HG03457 (cell line): Measurements from ENCODE around the gene LGALS1.
"Not testable (repeated sequence)": the region's sequence is repeated elsewhere in the genome, so short reads cannot be mapped to it uniquely, and the experiment has no call there.

Source experiments
- ATAC-seq: cut with Tn5 transposase; IDR thresholded peaks from one replicate; pipeline ENCODE4 v1.9.1; 2021; ENCODE audit warnings: moderate number of reproducible peaks; ENCODE audit not compliant: unreplicated experiment

LGALS1 gene

DNA sequence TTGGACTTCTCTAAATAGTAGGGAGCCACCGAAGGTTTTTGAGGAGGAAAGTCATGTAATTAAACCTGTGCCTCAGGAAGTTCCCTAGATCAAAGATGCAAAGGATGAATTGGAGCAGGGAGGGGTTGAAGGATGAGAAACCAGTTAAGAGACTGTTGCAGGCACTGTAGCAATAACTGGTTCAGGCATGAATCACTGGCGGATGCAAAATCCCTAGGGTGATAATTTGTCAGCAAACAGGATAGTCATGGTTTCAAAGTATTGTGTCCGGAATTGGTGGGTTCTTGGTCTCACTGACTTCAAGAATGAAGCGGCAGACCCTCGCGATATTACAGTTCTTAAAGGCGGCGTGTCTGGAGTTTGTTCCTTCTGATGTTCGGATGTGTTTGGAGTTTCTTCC, 41.3 kb downstream of the LGALS1 start:
- no peak for ATAC-seq

DNA sequence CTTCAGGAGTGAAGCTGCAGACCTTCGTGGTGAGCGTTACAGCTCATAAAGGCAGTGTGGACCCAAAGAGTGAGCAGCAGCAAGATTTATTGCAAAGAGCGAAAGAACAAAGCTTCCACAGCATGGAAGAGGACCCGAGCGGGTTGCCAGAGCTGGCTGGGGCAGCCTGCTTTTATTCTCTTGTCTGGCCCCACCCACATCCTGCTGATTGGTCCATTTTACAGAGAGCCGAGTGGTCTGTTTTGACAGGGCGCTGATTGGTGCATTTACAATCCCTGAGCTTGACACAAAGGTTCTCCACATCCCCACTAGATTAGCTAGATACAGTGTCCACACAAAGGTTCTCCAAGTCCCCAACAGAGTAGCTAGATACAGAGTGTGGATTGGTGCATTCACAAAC, 41.8 kb downstream of the LGALS1 start:
- ATAC-seq: not testable (repeated sequence)

DNA sequence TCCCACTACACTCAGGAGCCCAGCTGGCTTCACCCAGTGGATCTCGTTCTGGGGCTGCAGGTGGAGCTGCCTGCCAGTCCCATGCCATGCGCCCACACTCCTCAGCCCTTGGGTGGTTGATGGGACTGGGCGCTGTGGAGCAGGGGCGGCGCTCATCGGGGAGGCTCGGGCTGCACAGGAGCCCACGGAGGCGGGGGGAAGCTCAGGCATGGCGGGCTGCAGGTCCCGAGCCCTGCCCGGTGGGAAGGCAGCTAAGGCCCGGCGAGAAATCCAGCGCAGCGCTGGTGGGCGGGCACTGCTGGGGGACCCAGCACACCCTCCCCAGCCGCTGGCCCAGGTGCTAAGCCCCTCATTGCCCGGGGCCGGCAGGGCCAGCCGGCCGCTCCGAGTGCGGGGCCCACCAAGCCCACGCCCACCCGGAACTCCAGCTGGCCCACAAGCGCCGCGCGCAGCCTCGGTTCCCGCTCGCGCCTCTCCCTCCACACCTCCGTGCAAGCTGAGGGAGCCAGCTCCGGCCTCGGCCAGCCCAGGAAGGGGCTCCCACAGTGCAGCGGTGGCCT, 42.4 kb downstream of the LGALS1 start:
- not testable (repeated sequence) for ATAC-seq

DNA sequence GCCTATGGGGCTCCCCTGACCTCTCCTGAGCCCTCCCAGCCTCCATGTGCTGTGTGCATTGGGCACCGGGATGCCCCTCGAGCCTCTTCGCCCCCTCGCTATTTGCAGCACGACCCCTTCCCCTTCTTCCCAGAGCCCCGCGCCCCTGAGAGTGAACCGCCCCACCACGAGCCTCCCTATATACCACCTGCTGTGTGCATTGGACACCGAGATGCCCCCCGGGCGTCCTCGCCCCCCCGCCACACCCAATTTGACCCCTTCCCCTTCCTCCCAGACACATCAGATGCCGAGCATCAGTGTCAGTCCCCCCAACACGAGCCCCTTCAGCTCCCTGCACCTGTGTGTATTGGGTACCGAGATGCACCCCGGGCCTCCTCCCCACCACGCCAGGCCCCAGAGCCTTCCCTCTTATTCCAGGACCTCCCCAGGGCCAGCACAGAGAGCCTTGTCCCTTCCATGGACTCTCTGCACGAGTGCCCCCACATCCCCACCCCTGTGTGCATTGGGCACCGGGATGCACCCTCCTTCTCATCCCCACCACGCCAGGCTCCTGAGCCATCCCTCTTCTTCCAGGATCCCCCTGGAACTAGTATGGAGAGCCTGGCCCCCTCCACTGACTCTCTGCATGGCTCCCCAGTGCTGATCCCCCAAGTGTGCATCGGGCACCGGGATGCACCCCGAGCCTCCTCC, 50.3 kb downstream of the LGALS1 start:
- no peak for ATAC-seq

DNA sequence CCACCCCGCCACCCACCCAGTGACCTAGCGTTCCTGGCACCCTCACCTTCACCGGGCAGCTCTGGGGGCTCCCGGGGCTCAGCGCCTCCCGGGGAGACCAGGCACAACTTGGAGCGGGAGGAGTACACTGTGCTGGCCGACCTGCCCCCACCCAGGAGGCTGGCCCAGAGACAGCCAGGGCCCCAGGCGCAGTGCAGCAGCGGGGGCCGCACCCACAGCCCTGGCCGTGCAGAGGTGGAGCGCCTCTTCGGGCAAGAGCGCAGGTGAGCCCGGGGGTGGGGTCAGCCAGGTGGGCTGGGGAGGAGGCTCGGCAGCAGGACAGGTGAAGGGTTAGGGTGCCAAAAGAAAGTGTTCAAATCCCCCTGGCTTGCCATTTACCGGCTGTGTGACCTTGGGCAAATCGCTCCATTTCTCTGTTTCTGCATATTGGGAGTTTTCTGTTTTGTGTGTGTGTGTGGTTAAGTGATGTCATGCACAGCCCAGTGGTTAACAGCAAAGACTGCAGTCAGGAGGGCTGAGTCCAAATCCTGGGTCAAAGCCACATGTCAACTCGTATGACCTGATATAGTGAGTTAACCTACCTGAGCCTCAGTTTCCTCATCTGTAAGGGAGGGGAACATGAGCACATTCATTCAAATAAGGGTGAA, 50.9 kb downstream of the LGALS1 start:
- no peak for ATAC-seq

GRCh38 chr22:37728620-37729019, 53.2 kb downstream of the LGALS1 start:
- ATAC-seq: no peak
